Endothelial cell of umbilical vein (primary cell): ENCODE results near the gene GDPGP1. TPM values are rescaled to one million over a fixed set of nuclear protein-coding genes. Genes with fewer than 3 reads are reported as not detected.

ENCODE experiments used
- BruUV-seq: library from RNA; stranded (reverse); fragments of 400-500 nt; replicated peaks from 2 replicates; lab custom pipeline; 2021; lab: Mats Ljungman, UMichigan
- CTCF ChIA-PET: fragments of 300-600, 350-600 bp; sonication (Branson Sonifier 250); formaldehyde crosslinking; loops from one replicate; lab custom pipeline; 2021; ENCODE audit warnings: antibody characterized with exemption, inconsistent platforms; lab: Charles Lee
- POLR2A ChIA-PET: fragments of 300-600, 350-600 bp; sonication (Branson Sonifier 250); formaldehyde crosslinking; loops from one replicate; lab custom pipeline; 2021; ENCODE audit warnings: antibody characterized with exemption, inconsistent platforms; lab: Charles Lee
- DNase-seq: peaks from one replicate; pipeline ENCODE4 v3.0.0-alpha.2; 2011; ENCODE audit warnings: low read depth, low spot score
- FAIRE-seq: peaks from 2 replicates; lab custom pipeline; 2011; peaks lifted over from hg19 to GRCh38; lab: Jason Lieb, UNC
- H2AFZ ChIP-seq: 2 replicates; pipeline ENCODE4 v1.6.0; 2012; ENCODE audit warnings: low read depth, low read length, control low read depth, inconsistent platforms
- H3K27ac ChIP-seq: 2 replicates; pipeline ENCODE4 v1.5.1; 2011; ENCODE audit warnings: low read depth, mild to moderate bottlenecking, control low read depth, low read length, moderate library complexity; ENCODE audit not compliant: insufficient read depth
- H3K27me3 ChIP-seq, 2 experiments: 2 replicates each; pipeline versions ENCODE4 v1.6.0 to v1.6.1; 2011; ENCODE audit warnings: low read length in 2 of 2, mixed read lengths in 1 of 2; ENCODE audit not compliant: control insufficient read depth in 2 of 2, insufficient read depth in 2 of 2
- H3K36me3 ChIP-seq, 2 experiments: 2 replicates in 1 of 2; 3 replicates in 1 of 2; pipeline ENCODE4 v1.5.1; 2011; ENCODE audit warnings: low read length in 2 of 2, mild to moderate bottlenecking in 1 of 2, moderate library complexity in 1 of 2; ENCODE audit not compliant: control insufficient read depth in 2 of 2, insufficient read depth in 2 of 2; ENCODE audit errors: extremely low read depth in 1 of 2
- H3K4me1 ChIP-seq: 3 replicates; pipeline ENCODE4 v1.5.1; 2011; ENCODE audit warnings: mild to moderate bottlenecking, low read length; ENCODE audit not compliant: control insufficient read depth, insufficient read depth; ENCODE audit errors: extremely low read depth
- H3K4me2 ChIP-seq: 2 replicates; pipeline ENCODE4 v1.6.1; 2011; ENCODE audit warnings: low read length, control low read depth, mixed read lengths; ENCODE audit not compliant: insufficient read depth
- H3K4me3 ChIP-seq, 3 experiments: fragments of 200-600 bp in 1 of 3; sonication (generic), shearing (Covaris generic) in 1 of 3; replicated peaks in 1 of 3; 2 replicates each; pipeline ENCODE4 v1.5.1; 2011 to 2016; ENCODE audit warnings: control low read depth in 3 of 3, low read length in 3 of 3, mild to moderate bottlenecking in 2 of 3, inconsistent platforms in 1 of 3, low read depth in 1 of 3, moderate library complexity in 1 of 3; ENCODE audit not compliant: insufficient read depth in 1 of 3
- H3K79me2 ChIP-seq: 2 replicates; pipeline ENCODE4 v1.6.0; 2012; ENCODE audit warnings: low read length, inconsistent platforms; ENCODE audit not compliant: control insufficient read depth, insufficient read depth
- H3K9ac ChIP-seq: replicated peaks from 2 replicates; pipeline ENCODE3; 2011; ENCODE audit warnings: low read length, control low read depth; ENCODE audit not compliant: insufficient read depth; ENCODE audit errors: extremely low read depth
- H3K9me1 ChIP-seq: replicated peaks from 3 replicates; pipeline ENCODE4 v1.6.0; 2011; ENCODE audit warnings: mild to moderate bottlenecking, low read length; ENCODE audit not compliant: control insufficient read depth, insufficient read depth; ENCODE audit errors: extremely low read depth
- H3K9me3 ChIP-seq: replicated peaks from 2 replicates; pipeline ENCODE4 v1.5.1; 2012; ENCODE audit warnings: low read length, inconsistent platforms; ENCODE audit not compliant: control insufficient read depth, insufficient read depth
- H4K20me1 ChIP-seq: replicated peaks from 2 replicates; pipeline ENCODE3; 2011; ENCODE audit warnings: mild to moderate bottlenecking, low read length; ENCODE audit not compliant: control insufficient read depth, insufficient read depth; ENCODE audit errors: extremely low read depth
- EZH2 ChIP-seq: IDR thresholded peaks from 2 replicates; pipeline ENCODE4 v1.6.1; 2012; ENCODE audit warnings: borderline replicate concordance, low read depth, mild to moderate bottlenecking, moderate library complexity, low read length, inconsistent platforms; ENCODE audit not compliant: severe bottlenecking
- FOS ChIP-seq: IDR thresholded peaks from 2 replicates; pipeline ENCODE4 v1.6.1; 2011; ENCODE audit warnings: mild to moderate bottlenecking, low read length, moderate library complexity, borderline replicate concordance; ENCODE audit not compliant: insufficient read depth
- GATA2 ChIP-seq: IDR thresholded peaks from 2 replicates; pipeline ENCODE4 v1.7.0; 2011; ENCODE audit warnings: low read depth, mild to moderate bottlenecking, moderate library complexity, mixed read lengths, low read length; ENCODE audit not compliant: insufficient read length, insufficient read depth
- JUN ChIP-seq: IDR thresholded peaks from 2 replicates; pipeline ENCODE4 v1.6.1; 2011; ENCODE audit warnings: borderline replicate concordance, low read depth; ENCODE audit not compliant: insufficient read length, insufficient read depth
- MYC ChIP-seq: IDR thresholded peaks from one replicate; pipeline ENCODE4 v1.6.1; 2011; ENCODE audit warnings: mild to moderate bottlenecking, low read depth, low read length
- POLR2A ChIP-seq: IDR thresholded peaks from 2 replicates; pipeline ENCODE4 v1.6.1; 2012; ENCODE audit warnings: low read depth, mild to moderate bottlenecking, control low read depth, low read length
- dilution Hi-C: fragments of 300-500 bp; cut with MboI; formaldehyde crosslinking; loops from one replicate; pipeline ENCODE4 v1.15.0; 2019; ENCODE audit warnings: low sequenced_read_pairs; ENCODE audit not compliant: extremely low pct_ligation_motif_present
- intact Hi-C: fragments of 100-400 bp; cut with micrococcal nuclease; formaldehyde crosslinking; loops from one replicate; pipeline ENCODE4 v1.10.0; 2022
- polyA plus RNA-seq, 4 experiments: library from polyadenylated mRNA; depleted of rRNA in 3 of 4; stranded (reverse) in 3 of 4; unstranded in 1 of 4; fragments of >200 nt; gene quantifications; 2 replicates each; pipeline versions ENCODE4 v1.2.1 to v1.2.3, GENCODE V29; 2011 to 2012; ENCODE audit warnings: missing spikeins in 1 of 4
- total RNA-seq: library from RNA; stranded (reverse); gene quantifications from 2 replicates; pipeline ENCODE4 v1.2.3, GENCODE V29; 2021
- TF ChIP-seq, protein P1 (sequence below), 2 donors: IDR thresholded peaks; 1 replicate in 1 of 2; 2 replicates in 1 of 2; pipeline ENCODE4 v1.5.1; 2011; ENCODE audit warnings: low read length in 2 of 2, mild to moderate bottlenecking in 2 of 2, moderate library complexity in 2 of 2, control low read depth in 1 of 2, inconsistent platforms in 1 of 2, low read depth in 1 of 2; ENCODE audit not compliant: insufficient read depth in 1 of 2; ENCODE audit errors: extremely low read depth in 1 of 2
- TF ChIP-seq, protein P2 (sequence below): IDR thresholded peaks from 2 replicates; pipeline ENCODE4 v1.6.1; 2011; ENCODE audit not compliant: insufficient read depth, insufficient read length

The GDPGP1 gene
- total and polyA plus RNA-seq, 2 donors (not counting 3 experiments of a cell fraction or from before 2014, with no cell fraction given): 4.8 to 7.2 TPM

DNA sequence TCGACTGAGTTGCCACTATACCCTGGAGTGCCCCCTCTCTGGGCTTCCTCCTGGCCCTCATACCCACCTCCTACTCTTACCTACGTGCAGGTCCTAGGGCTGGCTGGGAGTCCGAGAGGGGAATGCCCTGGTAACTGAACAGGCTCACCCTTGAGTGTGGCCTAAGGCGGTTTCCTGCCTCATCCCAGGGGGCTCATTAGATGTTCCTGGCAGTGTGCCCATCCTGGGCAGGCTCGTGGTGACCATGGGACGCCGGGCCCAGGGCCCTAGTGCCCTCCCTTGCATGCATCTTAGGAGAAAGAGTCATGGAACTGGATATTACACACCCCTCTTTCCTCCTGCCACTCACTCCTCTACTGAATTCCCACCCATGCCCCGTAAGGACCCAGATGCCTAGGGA lies 30.1 kb upstream of the GDPGP1 start:
- Histone ChIP-seq H3K27me3 (no peaks in the 10 kb centered on the region), H3K4me2 (no peak overlapping the region), H3K9me3 (no peaks in the 10 kb centered on the region), H3K4me1 (peaks cover 6% of the 10 kb centered on the region), H4K20me1 (no peaks in the 10 kb centered on the region), H3K4me3 (no peak overlapping the region), H3K9ac (no peak overlapping the region), H2AFZ (no peak overlapping the region), H3K27ac (no peak overlapping the region), H3K79me2 (no peaks in the 10 kb centered on the region), H3K36me3 (no peaks in the 10 kb centered on the region), H3K9me1 (no peaks in the 10 kb centered on the region)
- DNase-seq: no peak
- POLR2A ChIA-PET: no interaction called here
- dilution Hi-C loops (no loop called here), intact Hi-C loops (no loop called here)
- BruUV-seq: no TSS peak
- CTCF ChIA-PET: interaction anchor here (0.6 to 7.5 kb wide), 2 partner anchors 12 to 16 kb away, joined by 3 to 34 read pairs; no protein-coding TSS in a partner anchor
- no peak for TF ChIP-seq JUN
- no peak for TF ChIP-seq FOS
- TF ChIP-seq EZH2: no peak
- TF ChIP-seq, protein P1, sequence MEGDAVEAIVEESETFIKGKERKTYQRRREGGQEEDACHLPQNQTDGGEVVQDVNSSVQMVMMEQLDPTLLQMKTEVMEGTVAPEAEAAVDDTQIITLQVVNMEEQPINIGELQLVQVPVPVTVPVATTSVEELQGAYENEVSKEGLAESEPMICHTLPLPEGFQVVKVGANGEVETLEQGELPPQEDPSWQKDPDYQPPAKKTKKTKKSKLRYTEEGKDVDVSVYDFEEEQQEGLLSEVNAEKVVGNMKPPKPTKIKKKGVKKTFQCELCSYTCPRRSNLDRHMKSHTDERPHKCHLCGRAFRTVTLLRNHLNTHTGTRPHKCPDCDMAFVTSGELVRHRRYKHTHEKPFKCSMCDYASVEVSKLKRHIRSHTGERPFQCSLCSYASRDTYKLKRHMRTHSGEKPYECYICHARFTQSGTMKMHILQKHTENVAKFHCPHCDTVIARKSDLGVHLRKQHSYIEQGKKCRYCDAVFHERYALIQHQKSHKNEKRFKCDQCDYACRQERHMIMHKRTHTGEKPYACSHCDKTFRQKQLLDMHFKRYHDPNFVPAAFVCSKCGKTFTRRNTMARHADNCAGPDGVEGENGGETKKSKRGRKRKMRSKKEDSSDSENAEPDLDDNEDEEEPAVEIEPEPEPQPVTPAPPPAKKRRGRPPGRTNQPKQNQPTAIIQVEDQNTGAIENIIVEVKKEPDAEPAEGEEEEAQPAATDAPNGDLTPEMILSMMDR (IDR thresholded peaks at IDR 0.05; ENCODE audit: extremely low read depth in 1 of 2, insufficient read depth in 1 of 2, low read depth in 1 of 2, low read length in 2 of 2): no peak
- no peak for TF ChIP-seq MYC
- TF ChIP-seq POLR2A: no peak
- no peak for TF ChIP-seq GATA2
- TF ChIP-seq, protein P2, sequence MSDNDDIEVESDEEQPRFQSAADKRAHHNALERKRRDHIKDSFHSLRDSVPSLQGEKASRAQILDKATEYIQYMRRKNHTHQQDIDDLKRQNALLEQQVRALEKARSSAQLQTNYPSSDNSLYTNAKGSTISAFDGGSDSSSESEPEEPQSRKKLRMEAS: no peak
- FAIRE-seq: no peak
